PC-9 (cell line): ENCODE results near the gene FNDC3B.

Experiments
- CTCF ChIP-seq: fragments of 200-600 bp; sonication (generic); conservative IDR thresholded peaks from 2 replicates; pipeline ENCODE4 v1.6.1; 2017; ENCODE audit warnings: mixed run types, antibody characterized with exemption, mild to moderate bottlenecking, moderate library complexity
- EZH2 ChIP-seq: fragments of 200-600 bp; sonication (generic); IDR thresholded peaks from 2 replicates; pipeline ENCODE4 v1.8.0; 2017; ENCODE audit warnings: antibody characterized with exemption, low read depth

GRCh38 chr3:172007065-172007370, 32.4 kb upstream of the FNDC3B start:
- TF ChIP-seq CTCF = no peak
- no peak for TF ChIP-seq EZH2
